ENCODE data around the gene NKIRAS1.

- TF ChIP-seq CTCF (IDR thresholded peaks at IDR 0.05) (no peak), POLR2A (IDR thresholded peaks at IDR 0.05) (no peak)
Observed at GRCh38 chr3:23894254-23895061, 22.3 kb downstream of the NKIRAS1 start.

Measured in uterus (tissue), 2 donors.